Measurements from ENCODE around the gene CAP2.

- TF ChIP-seq, protein P1, sequence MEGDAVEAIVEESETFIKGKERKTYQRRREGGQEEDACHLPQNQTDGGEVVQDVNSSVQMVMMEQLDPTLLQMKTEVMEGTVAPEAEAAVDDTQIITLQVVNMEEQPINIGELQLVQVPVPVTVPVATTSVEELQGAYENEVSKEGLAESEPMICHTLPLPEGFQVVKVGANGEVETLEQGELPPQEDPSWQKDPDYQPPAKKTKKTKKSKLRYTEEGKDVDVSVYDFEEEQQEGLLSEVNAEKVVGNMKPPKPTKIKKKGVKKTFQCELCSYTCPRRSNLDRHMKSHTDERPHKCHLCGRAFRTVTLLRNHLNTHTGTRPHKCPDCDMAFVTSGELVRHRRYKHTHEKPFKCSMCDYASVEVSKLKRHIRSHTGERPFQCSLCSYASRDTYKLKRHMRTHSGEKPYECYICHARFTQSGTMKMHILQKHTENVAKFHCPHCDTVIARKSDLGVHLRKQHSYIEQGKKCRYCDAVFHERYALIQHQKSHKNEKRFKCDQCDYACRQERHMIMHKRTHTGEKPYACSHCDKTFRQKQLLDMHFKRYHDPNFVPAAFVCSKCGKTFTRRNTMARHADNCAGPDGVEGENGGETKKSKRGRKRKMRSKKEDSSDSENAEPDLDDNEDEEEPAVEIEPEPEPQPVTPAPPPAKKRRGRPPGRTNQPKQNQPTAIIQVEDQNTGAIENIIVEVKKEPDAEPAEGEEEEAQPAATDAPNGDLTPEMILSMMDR (IDR thresholded peaks at IDR 0.05), result no peak
- no peak for TF ChIP-seq POLR2AphosphoS5 (IDR thresholded peaks at IDR 0.05)
- TF ChIP-seq EP300 (IDR thresholded peaks at IDR 0.05), result no peak
These were observed 38.0 kb upstream of the CAP2 start for GRCh38 chr6:17355404-17355774.

Data from suprapubic skin (tissue), 4 donors.